ENCODE results near the gene TEC.

- TF ChIP-seq CTCF (IDR thresholded peaks at IDR 0.05): no peak
- no peak for TF ChIP-seq POLR2A (IDR thresholded peaks at IDR 0.05)
Observed at GRCh38 chr4:48203819-48204218, 65.8 kb downstream of the TEC start.

All from thyroid gland (tissue), 4 donors.